Caco-2 (cell line): ENCODE measurements around the gene TDRD10. TPM values are rescaled to one million over a fixed set of nuclear protein-coding genes. Genes with fewer than 3 reads are reported as not detected.

ENCODE experiments used
- BruUV-seq: library from RNA; stranded (reverse); fragments of 400-500 nt; replicated peaks from 2 replicates; lab custom pipeline; 2021; lab: Mats Ljungman, UMichigan
- CTCF ChIA-PET: fragments of 300-600 bp; sonication (Branson Sonifier 250); formaldehyde crosslinking; loops from one replicate; lab custom pipeline; 2022; ENCODE audit warnings: antibody characterized with exemption; lab: Charles Lee
- POLR2A ChIA-PET: fragments of 300-600 bp; sonication (Branson Sonifier 250); formaldehyde crosslinking; loops from one replicate; lab custom pipeline; 2022; ENCODE audit warnings: antibody characterized with exemption; lab: Charles Lee
- DNase-seq, 2 experiments: peaks; one replicate each; pipeline versions ENCODE4 v3.0.0 to v3.0.0-alpha.2; 2020 to 2022
- H3K27me3 ChIP-seq: replicated peaks from 2 replicates; pipeline ENCODE4 v1.6.0; 2011; ENCODE audit warnings: low read length; ENCODE audit not compliant: control insufficient read depth, insufficient read depth
- H3K36me3 ChIP-seq: 2 replicates; pipeline ENCODE4 v1.5.1; 2011; ENCODE audit warnings: low read length; ENCODE audit not compliant: control insufficient read depth, insufficient read depth
- H3K4me1 ChIP-seq: fragments of 250-450 bp; sonication (Bioruptor Pico); 2 replicates; pipeline ENCODE4 v1.5.1; 2020; ENCODE audit warnings: mild to moderate bottlenecking
- H3K4me3 ChIP-seq: 2 replicates; pipeline ENCODE4 v1.5.1; 2011; ENCODE audit warnings: low read depth, mild to moderate bottlenecking, control low read depth, low read length
- H3K9me3 ChIP-seq: fragments of 250-450 bp; sonication (Bioruptor Pico); 2 replicates; pipeline ENCODE4 v1.5.1; 2020; ENCODE audit warnings: mild to moderate bottlenecking, moderate library complexity
- H3K27ac Mint-ChIP-seq: one replicate; pipeline ENCODE4 v1.8.0; 2022; ENCODE audit warnings: mixed read lengths; ENCODE audit not compliant: unreplicated experiment
- H3K27me3 Mint-ChIP-seq: one replicate; pipeline ENCODE4 v1.8.0; 2022; ENCODE audit warnings: mixed read lengths; ENCODE audit not compliant: insufficient read depth, unreplicated experiment
- H3K36me3 Mint-ChIP-seq: one replicate; pipeline ENCODE4 v1.8.0; 2022; ENCODE audit warnings: mild to moderate bottlenecking, mixed read lengths; ENCODE audit not compliant: insufficient read depth, unreplicated experiment
- H3K4me1 Mint-ChIP-seq: one replicate; pipeline ENCODE4 v1.8.0; 2022; ENCODE audit warnings: low read depth, mixed read lengths; ENCODE audit not compliant: unreplicated experiment
- H3K4me3 Mint-ChIP-seq: one replicate; pipeline ENCODE4 v1.8.0; 2022; ENCODE audit warnings: mild to moderate bottlenecking, moderate library complexity, mixed read lengths; ENCODE audit not compliant: unreplicated experiment
- H3K9me3 Mint-ChIP-seq: one replicate; pipeline ENCODE4 v1.8.0; 2022; ENCODE audit warnings: mixed read lengths; ENCODE audit not compliant: unreplicated experiment
- CTCF ChIP-seq, 2 experiments: fragments of 200-600 bp in 1 of 2; IDR thresholded peaks; 1 replicate in 1 of 2; 2 replicates in 1 of 2; pipeline versions ENCODE4 v1.5.1 to v1.8.0; 2011 to 2022; ENCODE audit warnings: antibody characterized with exemption in 1 of 2, control low read depth in 1 of 2, inconsistent platforms in 1 of 2, low read depth in 1 of 2, low read length in 1 of 2, mild to moderate bottlenecking in 1 of 2, moderate library complexity in 1 of 2; ENCODE audit not compliant: insufficient read depth in 1 of 2, severe bottlenecking in 1 of 2, unreplicated experiment in 1 of 2
- intact Hi-C: fragments of 100-400 bp; cut with micrococcal nuclease; formaldehyde crosslinking; loops from one replicate; pipeline ENCODE4 v1.10.0; 2022; ENCODE audit not compliant: unreplicated experiment
- total RNA-seq: library from RNA; stranded (reverse); gene quantifications from 2 replicates; pipeline ENCODE4 v1.2.3, GENCODE V29; 2022

Gene TDRD10
- total RNA-seq, 1 experiment from 2014 or later: not detected

- H3K9me3 Mint-ChIP-seq: no peaks in the 10 kb centered on the region
- TF ChIP-seq CTCF (IDR thresholded peaks at IDR 0.05; ENCODE audit: insufficient read depth in 1 of 2, low read depth in 1 of 2, low read length in 1 of 2, severe bottlenecking in 1 of 2, unreplicated experiment in 1 of 2): no peak
- peaks cover 2% of the 10 kb centered on the region; the same call in 1 of the 2 replicates for H3K27me3 ChIP-seq
Measured at GRCh38 chr1:154521695-154522094, 19.7 kb downstream of the TDRD10 start.

GRCh38 chr1:154524881-154525280 is 22.9 kb downstream of the TDRD10 start:
- intact Hi-C loops: no loop called here
- DNase-seq: no peak
- Mint-ChIP-seq H3K27me3 (peaks cover 2% of the 10 kb centered on the region), H3K36me3 (no peaks in the 10 kb centered on the region), H3K27ac (no peak overlapping the region), H3K4me3 (no peak overlapping the region), H3K4me1 (no peaks in the 10 kb centered on the region), H3K9me3 (no peaks in the 10 kb centered on the region)
- Histone ChIP-seq H3K36me3 (no peaks in the 10 kb centered on the region), H3K4me1 (no peaks in the 10 kb centered on the region), H3K27me3 (peaks cover 2% of the 10 kb centered on the region; the same call in 1 of the 2 replicates), H3K4me3 (no peak overlapping the region), H3K9me3 (no peaks in the 10 kb centered on the region)
- POLR2A ChIA-PET: no interaction called here
- CTCF ChIA-PET: no interaction called here
- no peak for TF ChIP-seq CTCF (IDR thresholded peaks at IDR 0.05; ENCODE audit: insufficient read depth in 1 of 2, low read depth in 1 of 2, low read length in 1 of 2, severe bottlenecking in 1 of 2, unreplicated experiment in 1 of 2)
- BruUV-seq: no TSS peak

More at GRCh38 chr1:154521695-154522094, 19.7 kb downstream of the TDRD10 start:
- H3K36me3 Mint-ChIP-seq: no peaks in the 10 kb centered on the region
- POLR2A ChIA-PET: no interaction called here
- no peaks in the 10 kb centered on the region for H3K4me1 Mint-ChIP-seq
- no peak for DNase-seq
- BruUV-seq: no TSS peak
- intact Hi-C loops: no loop called here
- H3K27me3 Mint-ChIP-seq: peaks cover 2% of the 10 kb centered on the region
- Histone ChIP-seq H3K4me3 (no peak overlapping the region), H3K36me3 (no peaks in the 10 kb centered on the region), H3K9me3 (no peaks in the 10 kb centered on the region), H3K4me1 (no peaks in the 10 kb centered on the region)
- H3K4me3 Mint-ChIP-seq: no peak overlapping the region
- CTCF ChIA-PET: no interaction called here
- H3K27ac Mint-ChIP-seq: no peak overlapping the region

GRCh38 chr1:154527192-154527591 is 25.2 kb downstream of the TDRD10 start:
- Mint-ChIP-seq H3K27ac (no peak overlapping the region), H3K27me3 (peaks cover 2% of the 10 kb centered on the region), H3K4me1 (no peaks in the 10 kb centered on the region), H3K4me3 (no peak overlapping the region), H3K36me3 (no peaks in the 10 kb centered on the region), H3K9me3 (no peaks in the 10 kb centered on the region)
- H3K4me3 ChIP-seq: no peak overlapping the region
- H3K36me3 ChIP-seq: no peaks in the 10 kb centered on the region
- no peak for DNase-seq
- no peak for TF ChIP-seq CTCF (IDR thresholded peaks at IDR 0.05; ENCODE audit: insufficient read depth in 1 of 2, low read depth in 1 of 2, low read length in 1 of 2, severe bottlenecking in 1 of 2, unreplicated experiment in 1 of 2)
- BruUV-seq: no TSS peak
- H3K27me3 ChIP-seq: no peaks in the 10 kb centered on the region
- H3K4me1 ChIP-seq: no peaks in the 10 kb centered on the region
- no peaks in the 10 kb centered on the region for H3K9me3 ChIP-seq
- ChIA-PET POLR2A (no interaction called here), CTCF (no interaction called here)
- intact Hi-C loops: no loop called here
